Ascending aorta (tissue), 2 donors: ENCODE measurements around the gene ZNF423. TPM values are rescaled to one million over a fixed set of nuclear protein-coding genes. Genes with fewer than 3 reads are reported as not detected.

Source experiments
- DNase-seq, 2 donors: peaks; one replicate each; pipeline ENCODE4 v3.0.0-alpha.2; 2019; ENCODE audit warnings: low spot score in 2 of 2
- H3K27ac ChIP-seq, 2 donors: fragments of 200-600 bp; sonication (generic); one replicate each; pipeline ENCODE4 v1.5.1; 2016 to 2017; ENCODE audit warnings: mild to moderate bottlenecking in 1 of 2
- H3K27me3 ChIP-seq: fragments of 200-600 bp; sonication (generic); one replicate; pipeline ENCODE4 v1.5.1; 2017
- H3K36me3 ChIP-seq, 2 donors: fragments of 200-600 bp; sonication (generic); one replicate each; pipeline ENCODE4 v1.5.1; 2016
- H3K4me1 ChIP-seq, 2 donors: fragments of 200-600 bp; sonication (generic); one replicate each; pipeline ENCODE4 v1.5.1; 2016 to 2017; ENCODE audit warnings: mild to moderate bottlenecking in 1 of 2
- H3K4me3 ChIP-seq, 2 donors: fragments of 200-600 bp; sonication (generic); one replicate each; pipeline ENCODE4 v1.5.1; 2016 to 2017; ENCODE audit warnings: mild to moderate bottlenecking in 1 of 2
- H3K9me3 ChIP-seq, 2 donors: fragments of 200-600 bp; sonication (generic); one replicate each; pipeline ENCODE4 v1.5.1; 2016
- intact Hi-C: fragments of 100-400 bp; cut with DNase I; formaldehyde crosslinking; loops from one replicate; pipeline ENCODE4 v1.15.1; 2023
- total RNA-seq: library from RNA; depleted of rRNA; stranded (reverse); fragments of >200 nt; gene quantifications from one replicate; pipeline ENCODE4 v1.1.0, GENCODE V29; 2016
- TF ChIP-seq, protein P1 (sequence below), 3 experiments: fragments of 200-600 bp in 2 of 3; fragments of 450-650 bp in 1 of 3; sonication (generic) in 2 of 3; IDR thresholded peaks; one replicate each; pipeline ENCODE4 v1.5.1; 2016 to 2019; ENCODE audit warnings: antibody characterized with exemption in 3 of 3, mild to moderate bottlenecking in 1 of 3, moderate library complexity in 1 of 3

Gene ZNF423
- total RNA-seq, 1 donor from 2014 or later: 42.9 TPM

DNA sequence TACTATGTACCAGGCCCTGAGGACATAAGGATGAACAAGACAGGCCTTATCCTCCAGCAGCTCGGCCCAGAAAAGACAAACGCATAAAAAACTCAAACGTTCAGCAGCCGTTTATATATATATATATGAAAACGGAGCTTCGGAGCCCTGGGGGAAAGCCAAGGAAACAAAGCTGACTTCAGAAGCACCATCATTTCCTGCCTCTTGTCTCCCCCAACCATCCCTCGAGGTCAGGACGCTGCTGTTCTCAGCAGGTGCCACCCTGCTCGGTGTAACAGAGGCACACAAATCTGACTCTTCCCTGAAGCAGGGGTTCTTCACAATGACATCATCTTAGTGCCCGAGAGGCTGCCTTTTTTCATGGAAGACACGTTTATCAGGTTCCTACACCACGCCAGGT, 146.9 kb downstream of the ZNF423 start:
- H3K27ac ChIP-seq: no peak overlapping the region
- H3K9me3 ChIP-seq: no peaks in the 10 kb centered on the region
- intact Hi-C loops: no loop called here

DNA sequence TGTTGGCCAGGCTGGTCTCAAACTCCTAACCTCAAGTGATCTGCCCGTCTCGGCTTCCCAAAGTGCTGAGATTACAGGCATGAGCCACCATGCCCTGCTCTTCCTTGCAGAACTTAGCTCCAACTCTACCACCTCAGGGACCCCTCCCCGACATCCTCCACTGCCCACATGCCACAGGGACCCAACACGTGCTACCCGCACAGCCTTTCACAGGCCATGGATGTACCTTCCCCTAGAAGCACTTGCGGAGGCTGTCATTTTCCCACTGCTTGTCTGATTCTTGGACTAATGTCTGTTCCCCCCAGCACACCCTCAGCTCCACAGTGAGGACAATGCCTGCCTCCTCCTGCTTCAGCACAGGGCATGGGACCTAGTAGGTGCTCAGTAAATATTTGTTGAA, 147.4 kb downstream of the ZNF423 start:
- no peak overlapping the region for H3K4me3 ChIP-seq
- H3K36me3 ChIP-seq: no peaks in the 10 kb centered on the region
- no peak for DNase-seq
- no peaks in the 10 kb centered on the region for H3K27me3 ChIP-seq
- H3K4me1 ChIP-seq: no peaks in the 10 kb centered on the region
- TF ChIP-seq, protein P1, sequence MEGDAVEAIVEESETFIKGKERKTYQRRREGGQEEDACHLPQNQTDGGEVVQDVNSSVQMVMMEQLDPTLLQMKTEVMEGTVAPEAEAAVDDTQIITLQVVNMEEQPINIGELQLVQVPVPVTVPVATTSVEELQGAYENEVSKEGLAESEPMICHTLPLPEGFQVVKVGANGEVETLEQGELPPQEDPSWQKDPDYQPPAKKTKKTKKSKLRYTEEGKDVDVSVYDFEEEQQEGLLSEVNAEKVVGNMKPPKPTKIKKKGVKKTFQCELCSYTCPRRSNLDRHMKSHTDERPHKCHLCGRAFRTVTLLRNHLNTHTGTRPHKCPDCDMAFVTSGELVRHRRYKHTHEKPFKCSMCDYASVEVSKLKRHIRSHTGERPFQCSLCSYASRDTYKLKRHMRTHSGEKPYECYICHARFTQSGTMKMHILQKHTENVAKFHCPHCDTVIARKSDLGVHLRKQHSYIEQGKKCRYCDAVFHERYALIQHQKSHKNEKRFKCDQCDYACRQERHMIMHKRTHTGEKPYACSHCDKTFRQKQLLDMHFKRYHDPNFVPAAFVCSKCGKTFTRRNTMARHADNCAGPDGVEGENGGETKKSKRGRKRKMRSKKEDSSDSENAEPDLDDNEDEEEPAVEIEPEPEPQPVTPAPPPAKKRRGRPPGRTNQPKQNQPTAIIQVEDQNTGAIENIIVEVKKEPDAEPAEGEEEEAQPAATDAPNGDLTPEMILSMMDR (IDR thresholded peaks at IDR 0.05): no peak
- H3K27ac ChIP-seq: no peak overlapping the region
- no peaks in the 10 kb centered on the region for H3K9me3 ChIP-seq
- intact Hi-C loops: no loop called here

More for the DNA sequence above, 146.9 kb downstream of the ZNF423 start:
- Histone ChIP-seq H3K4me1 (no peaks in the 10 kb centered on the region), H3K4me3 (no peak overlapping the region), H3K36me3 (no peaks in the 10 kb centered on the region), H3K27me3 (no peaks in the 10 kb centered on the region)
- no peak for DNase-seq
- TF ChIP-seq, protein P1 (IDR thresholded peaks at IDR 0.05): no peak

DNA sequence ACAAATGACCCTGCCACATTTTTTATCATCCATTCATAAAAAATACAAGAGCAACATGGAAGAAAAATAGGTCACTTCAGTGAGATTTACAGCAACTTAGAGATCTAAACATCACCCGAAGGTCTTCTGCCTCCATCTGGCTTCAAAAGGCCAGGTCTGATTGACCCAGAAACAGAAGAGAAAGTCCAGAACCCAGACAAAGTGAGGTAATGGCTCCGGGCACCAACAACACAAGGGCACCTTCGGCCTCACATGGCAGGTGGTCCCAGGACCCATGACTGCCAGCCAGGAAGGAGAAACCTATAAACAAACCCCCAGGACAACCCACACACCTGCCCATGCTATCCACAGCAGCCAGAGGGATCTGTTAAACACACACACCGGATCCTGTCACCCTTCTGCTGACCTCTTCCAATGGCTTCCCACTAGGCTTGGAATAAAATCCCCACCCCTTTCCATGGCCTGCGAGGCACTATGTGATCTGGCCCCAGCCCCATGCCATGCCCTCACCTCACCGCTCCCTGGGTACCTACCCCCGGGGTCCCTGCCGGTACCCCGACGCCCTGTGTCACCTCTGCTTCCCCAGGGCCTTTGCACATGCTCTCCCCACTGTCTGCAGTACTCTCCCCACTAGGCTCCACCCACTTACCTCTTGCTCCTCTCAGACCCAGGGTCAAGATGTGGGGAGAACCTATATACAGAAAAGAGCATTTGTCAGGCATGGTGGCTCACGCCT, 149.1 kb downstream of the ZNF423 start:
- intact Hi-C loops: no loop called here
- no peaks in the 10 kb centered on the region for H3K27me3 ChIP-seq
- TF ChIP-seq, protein P1 (IDR thresholded peaks at IDR 0.05): no peak
- no peaks in the 10 kb centered on the region for H3K9me3 ChIP-seq
- DNase-seq: no peak
- no peak overlapping the region for H3K27ac ChIP-seq
- no peak overlapping the region for H3K4me3 ChIP-seq
- no peaks in the 10 kb centered on the region for H3K36me3 ChIP-seq
- peaks cover 0 to 3% of the 10 kb centered on the region in 2 donors for H3K4me1 ChIP-seq

DNA sequence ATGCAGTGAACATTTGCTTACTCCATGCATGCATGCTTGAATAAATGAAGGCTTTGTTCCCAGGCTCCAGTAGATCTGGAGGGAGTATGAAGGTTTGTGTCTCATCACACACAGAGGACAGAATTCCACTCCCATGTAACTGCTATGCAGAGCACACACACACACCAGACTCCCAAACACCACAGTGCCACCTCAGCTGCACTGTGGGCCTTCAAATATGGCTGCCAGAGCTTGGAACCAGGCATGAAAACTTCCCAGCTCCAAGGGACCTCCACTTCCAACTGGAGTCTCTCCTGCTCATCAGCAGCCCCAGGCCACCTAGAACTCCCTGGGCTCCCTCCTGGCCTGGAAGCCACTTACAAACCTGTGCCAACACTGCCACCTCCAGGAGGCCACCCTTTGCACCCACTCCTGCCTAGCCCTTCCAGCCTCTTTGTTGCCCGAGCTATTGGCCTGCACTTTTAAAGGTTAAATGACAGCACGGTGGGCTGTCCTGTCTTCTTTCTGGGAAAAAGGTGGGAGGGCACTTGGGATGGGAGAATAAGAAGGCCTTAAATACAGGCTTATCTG, 151.2 kb downstream of the ZNF423 start:
- no peak for DNase-seq
- intact Hi-C loops: loop anchor here (5.0 kb wide), 1 partner anchor 128 kb away; no protein-coding TSS in a partner anchor
- peaks cover 3 to 18% of the 10 kb centered on the region in 2 donors for H3K4me1 ChIP-seq
- H3K27ac ChIP-seq: no peak overlapping the region
- H3K36me3 ChIP-seq: no peaks in the 10 kb centered on the region
- TF ChIP-seq, protein P1 (IDR thresholded peaks at IDR 0.05): no peak
- H3K27me3 ChIP-seq: no peaks in the 10 kb centered on the region
- H3K9me3 ChIP-seq: no peaks in the 10 kb centered on the region
- H3K4me3 ChIP-seq: no peak overlapping the region

DNA sequence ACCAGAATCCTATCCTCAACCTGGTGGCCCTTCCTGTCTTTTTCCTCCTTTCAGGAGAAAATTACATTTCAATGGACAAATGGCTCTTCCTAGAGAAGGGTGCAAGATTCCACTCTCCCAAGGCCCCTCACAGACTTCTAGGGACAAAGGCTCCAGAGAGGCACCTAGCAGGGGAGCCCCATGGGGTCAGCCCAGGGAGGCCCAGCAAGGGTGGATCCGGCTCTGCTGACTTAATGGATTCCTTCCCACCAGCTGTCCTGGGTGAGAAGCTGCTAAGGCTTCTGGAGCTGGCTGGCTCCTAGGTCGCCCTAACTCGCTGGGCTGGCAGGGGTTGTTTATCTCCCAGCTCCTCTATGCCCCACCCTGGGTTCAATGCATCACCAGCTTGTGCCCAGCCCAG, 152.4 kb downstream of the ZNF423 start:
- no peak overlapping the region for H3K4me3 ChIP-seq
- TF ChIP-seq, protein P1 (IDR thresholded peaks at IDR 0.05): no peak
- intact Hi-C loops: loop anchor here (2.0 to 5.0 kb wide), 2 partner anchors 51 to 129 kb away; no protein-coding TSS in a partner anchor
- peaks cover 7 to 23% of the 10 kb centered on the region in 2 donors for H3K4me1 ChIP-seq
- H3K27ac ChIP-seq: no peak overlapping the region
- no peaks in the 10 kb centered on the region for H3K27me3 ChIP-seq
- H3K36me3 ChIP-seq: no peaks in the 10 kb centered on the region
- no peaks in the 10 kb centered on the region for H3K9me3 ChIP-seq
- no peak for DNase-seq
